Peyer's patch (tissue), 4 donors: ENCODE measurements around the gene SRGAP1. TPM values are rescaled to one million over a fixed set of nuclear protein-coding genes. Genes with fewer than 3 reads are reported as not detected.

ENCODE experiments used
- DNase-seq, 3 donors: peaks; one replicate each; pipeline ENCODE4 v3.0.0-alpha.2; 2017 to 2019
- H3K27ac ChIP-seq, 4 donors: fragments of 200-600 bp; sonication (generic); one replicate each; pipeline ENCODE4 v1.5.1; 2016 to 2019
- H3K27me3 ChIP-seq, 2 donors: fragments of 200-600 bp; sonication (generic); one replicate each; pipeline ENCODE4 v1.5.1; 2019
- H3K36me3 ChIP-seq, 3 donors: fragments of 200-600 bp; sonication (generic); one replicate each; pipeline ENCODE4 v1.5.1; 2016 to 2019
- H3K4me1 ChIP-seq, 4 donors: fragments of 200-600 bp; sonication (generic); one replicate each; pipeline ENCODE4 v1.5.1; 2016 to 2019
- H3K4me3 ChIP-seq, 4 donors: fragments of 200-600 bp; sonication (generic); 1 replicate in 3 of 4; 2 replicates in 1 of 4; pipeline ENCODE4 v1.5.1; 2016 to 2019; ENCODE audit warnings: mild to moderate bottlenecking in 1 of 4
- H3K9me3 ChIP-seq, 4 donors: fragments of 200-600 bp; sonication (generic); one replicate each; pipeline ENCODE4 v1.5.1; 2016 to 2019; ENCODE audit warnings: mild to moderate bottlenecking in 1 of 4
- POLR2A ChIP-seq, 2 donors: fragments of 450-650 bp; IDR thresholded peaks; one replicate each; pipeline ENCODE4 v1.5.1; 2017; ENCODE audit warnings: antibody characterized with exemption in 2 of 2, mild to moderate bottlenecking in 2 of 2, moderate library complexity in 2 of 2
- total RNA-seq, 4 donors: library from RNA; depleted of rRNA; stranded (reverse); fragments of >200 nt; gene quantifications; one replicate each; pipeline ENCODE4 v1.1.0, GENCODE V29; 2016
- TF ChIP-seq, protein P1 (sequence below), 6 experiments: fragments of 450-650 bp in 4 of 6; fragments of 200-600 bp in 2 of 6; sonication (generic) in 1 of 6; IDR thresholded peaks; one replicate each; pipeline ENCODE4 v1.5.1; 2017 to 2019; ENCODE audit warnings: antibody characterized with exemption in 6 of 6, mild to moderate bottlenecking in 3 of 6, moderate library complexity in 1 of 6

SRGAP1 gene
- total RNA-seq, 4 donors from 2014 or later, result 5.8 to 92.4 (median 16.4) TPM

- DNase-seq, result no peak
- H3K4me1 ChIP-seq, result no peaks in the 10 kb centered on the region
- no peak overlapping the region for H3K27ac ChIP-seq
- no peaks in the 10 kb centered on the region for H3K36me3 ChIP-seq
- H3K9me3 ChIP-seq, result no peaks in the 10 kb centered on the region
- no peak overlapping the region for H3K4me3 ChIP-seq
- no peaks in the 10 kb centered on the region for H3K27me3 ChIP-seq
- TF ChIP-seq POLR2A (IDR thresholded peaks at IDR 0.05), result no peak
- TF ChIP-seq, protein P1, sequence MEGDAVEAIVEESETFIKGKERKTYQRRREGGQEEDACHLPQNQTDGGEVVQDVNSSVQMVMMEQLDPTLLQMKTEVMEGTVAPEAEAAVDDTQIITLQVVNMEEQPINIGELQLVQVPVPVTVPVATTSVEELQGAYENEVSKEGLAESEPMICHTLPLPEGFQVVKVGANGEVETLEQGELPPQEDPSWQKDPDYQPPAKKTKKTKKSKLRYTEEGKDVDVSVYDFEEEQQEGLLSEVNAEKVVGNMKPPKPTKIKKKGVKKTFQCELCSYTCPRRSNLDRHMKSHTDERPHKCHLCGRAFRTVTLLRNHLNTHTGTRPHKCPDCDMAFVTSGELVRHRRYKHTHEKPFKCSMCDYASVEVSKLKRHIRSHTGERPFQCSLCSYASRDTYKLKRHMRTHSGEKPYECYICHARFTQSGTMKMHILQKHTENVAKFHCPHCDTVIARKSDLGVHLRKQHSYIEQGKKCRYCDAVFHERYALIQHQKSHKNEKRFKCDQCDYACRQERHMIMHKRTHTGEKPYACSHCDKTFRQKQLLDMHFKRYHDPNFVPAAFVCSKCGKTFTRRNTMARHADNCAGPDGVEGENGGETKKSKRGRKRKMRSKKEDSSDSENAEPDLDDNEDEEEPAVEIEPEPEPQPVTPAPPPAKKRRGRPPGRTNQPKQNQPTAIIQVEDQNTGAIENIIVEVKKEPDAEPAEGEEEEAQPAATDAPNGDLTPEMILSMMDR (IDR thresholded peaks at IDR 0.05), result no peak
Measured at GRCh38 chr12:64058541-64059265, 214.2 kb downstream of the SRGAP1 start.

DNA sequence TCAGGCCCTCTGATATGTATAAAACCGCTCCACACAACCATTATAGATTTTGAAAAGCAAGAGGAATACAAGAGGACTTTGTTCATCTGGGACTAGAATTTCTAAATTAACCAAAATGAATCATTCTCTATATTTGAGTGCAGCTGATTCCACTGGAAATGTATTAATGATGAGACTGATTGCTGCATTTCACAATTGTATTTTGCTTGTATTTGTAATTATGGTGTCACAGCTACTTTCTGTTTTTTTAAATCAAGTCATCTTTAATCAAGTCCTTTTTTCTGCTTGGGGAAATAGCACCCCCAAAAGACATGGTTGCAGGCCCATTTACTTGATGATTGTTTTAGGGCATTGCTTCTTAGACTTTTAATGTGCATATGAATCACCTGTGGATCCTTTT is 215.2 kb downstream of the SRGAP1 start:
- no peaks in the 10 kb centered on the region for H3K9me3 ChIP-seq
- no peaks in the 10 kb centered on the region for H3K4me1 ChIP-seq
- H3K4me3 ChIP-seq, result no peak overlapping the region
- H3K27me3 ChIP-seq, result no peaks in the 10 kb centered on the region
- H3K27ac ChIP-seq, result no peak overlapping the region
- no peak for DNase-seq
- no peak for TF ChIP-seq POLR2A (IDR thresholded peaks at IDR 0.05)
- TF ChIP-seq, protein P1 (IDR thresholded peaks at IDR 0.05), result no peak
- H3K36me3 ChIP-seq, result no peaks in the 10 kb centered on the region

GRCh38 chr12:64061868-64062375 is 217.4 kb downstream of the SRGAP1 start:
- H3K4me3 ChIP-seq, result no peak overlapping the region
- no peaks in the 10 kb centered on the region for H3K27me3 ChIP-seq
- H3K9me3 ChIP-seq, result no peaks in the 10 kb centered on the region
- no peak for DNase-seq
- H3K4me1 ChIP-seq, result no peaks in the 10 kb centered on the region
- TF ChIP-seq, protein P1 (IDR thresholded peaks at IDR 0.05), result no peak
- no peak for TF ChIP-seq POLR2A (IDR thresholded peaks at IDR 0.05)
- H3K36me3 ChIP-seq, result no peaks in the 10 kb centered on the region
- no peak overlapping the region for H3K27ac ChIP-seq

- Histone ChIP-seq H3K4me1 (no peaks in the 10 kb centered on the region), H3K27me3 (no peaks in the 10 kb centered on the region), H3K36me3 (no peaks in the 10 kb centered on the region), H3K4me3 (no peak overlapping the region), H3K27ac (no peak overlapping the region), H3K9me3 (no peaks in the 10 kb centered on the region)
- no peak for DNase-seq
- TF ChIP-seq, protein P1 (IDR thresholded peaks at IDR 0.05), result no peak
- TF ChIP-seq POLR2A (IDR thresholded peaks at IDR 0.05), result no peak
Measured at GRCh38 chr12:64063121-64063520, 218.6 kb downstream of the SRGAP1 start.

DNA sequence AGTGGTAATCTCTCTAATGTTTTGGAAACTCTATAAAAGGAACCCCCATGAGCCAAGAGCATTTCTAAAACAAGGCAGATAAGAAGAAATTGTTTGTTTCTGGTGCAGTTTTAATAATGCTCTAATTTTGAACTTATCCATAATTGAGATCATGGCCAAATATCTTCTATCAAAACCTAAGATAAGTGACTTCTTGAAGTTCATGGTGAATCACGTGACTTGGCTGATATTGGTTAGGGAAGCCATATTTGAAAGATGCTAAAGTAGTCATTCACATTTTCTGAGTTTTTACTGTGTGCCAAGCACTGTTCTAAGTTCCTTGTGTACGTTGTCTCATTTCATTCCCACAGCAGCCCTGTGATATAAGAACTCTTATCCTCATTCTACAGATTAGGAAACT is 219.7 kb downstream of the SRGAP1 start:
- no peak for DNase-seq
- Histone ChIP-seq H3K27ac (no peak overlapping the region), H3K9me3 (no peaks in the 10 kb centered on the region), H3K27me3 (no peaks in the 10 kb centered on the region), H3K4me1 (no peaks in the 10 kb centered on the region), H3K36me3 (no peaks in the 10 kb centered on the region), H3K4me3 (no peak overlapping the region)
- TF ChIP-seq POLR2A (IDR thresholded peaks at IDR 0.05), result no peak
- TF ChIP-seq, protein P1 (IDR thresholded peaks at IDR 0.05), result no peak
